HCT116 (cell line): Measurements from ENCODE around the gene TANC1. TPM values are rescaled to one million over a fixed set of nuclear protein-coding genes. Genes with fewer than 3 reads are reported as not detected.
A peak's percentile ranks its signal among the peaks of the same experiment; 100 is the strongest.

Experiments used
- ATAC-seq: fragments of 200-7000 bp; cut with Tn5 transposase; 2 replicates; pipeline ENCODE4 v1.9.1; 2020; ENCODE audit warnings: mild to moderate bottlenecking, moderate library complexity
- BruUV-seq: library from RNA; stranded (reverse); fragments of 400-500 nt; replicated peaks from 2 replicates; lab custom pipeline; 2021; lab: Mats Ljungman, UMichigan
- CTCF ChIA-PET: fragments of 300-600 bp; sonication (Branson Sonifier 250); formaldehyde crosslinking; loops from one replicate; lab custom pipeline; 2021; ENCODE audit warnings: antibody characterized with exemption; lab: Charles Lee
- POLR2A ChIA-PET: fragments of 300-600, 350-600 bp; sonication (Branson Sonifier 250); formaldehyde crosslinking; loops from one replicate; lab custom pipeline; 2021; ENCODE audit warnings: antibody characterized with exemption; lab: Charles Lee
- RAD21 ChIA-PET, 2 experiments: fragments of 300-600 bp; sonication (Branson Sonifier 250); formaldehyde crosslinking; loops; one replicate each; lab custom pipeline; 2023; ENCODE audit warnings: low total read pairs in 2 of 2; ENCODE audit not compliant: uncharacterized antibody in 2 of 2, unreplicated experiment in 2 of 2, low non-redundant PET in 1 of 2; lab: Charles Lee
- DNase-seq: peaks from one replicate; pipeline ENCODE4 v3.0.0-alpha.2; 2010; ENCODE audit warnings: low read depth, low spot score
- H2AFZ ChIP-seq: fragments of 200-600 bp; shearing (Covaris generic), sonication (generic); 2 replicates; pipeline ENCODE4 v1.6.1; 2017; ENCODE audit warnings: low read depth, mixed run types, mixed read lengths, antibody characterized with exemption, low read length; ENCODE audit not compliant: poor library complexity, severe bottlenecking
- H3K27ac ChIP-seq: 2 replicates; pipeline ENCODE4 v1.5.1; 2012; ENCODE audit warnings: low read depth, low read length
- H3K27me3 ChIP-seq: fragments of 200-600 bp; sonication (generic); 2 replicates; pipeline ENCODE4 v1.6.1; 2016; ENCODE audit warnings: mixed run types, low read length, mixed read lengths; ENCODE audit not compliant: insufficient read depth
- H3K36me3 ChIP-seq, 2 experiments: fragments of 200-500 bp in 1 of 2; fragments of 200-600 bp in 1 of 2; sonication (Bioruptor generic) in 1 of 2; sonication (generic) in 1 of 2; 2 replicates each; pipeline versions ENCODE4 v1.5.1 to v1.6.1; 2014 to 2016; ENCODE audit warnings: low read length in 2 of 2, inconsistent platforms in 1 of 2, mixed read lengths in 1 of 2, mixed run types in 1 of 2; ENCODE audit not compliant: insufficient read depth in 2 of 2, control insufficient read depth in 1 of 2
- H3K4me1 ChIP-seq, 2 experiments: fragments of 200-600 bp in 1 of 2; sonication (generic) in 1 of 2; 2 replicates each; pipeline versions ENCODE4 v1.5.1 to v1.6.1; 2012 to 2017; ENCODE audit warnings: low read length in 2 of 2, inconsistent platforms in 1 of 2, mild to moderate bottlenecking in 1 of 2, mixed read lengths in 1 of 2, mixed run types in 1 of 2, moderate library complexity in 1 of 2; ENCODE audit not compliant: insufficient read depth in 2 of 2, control insufficient read depth in 1 of 2
- H3K4me2 ChIP-seq: fragments of 200-600 bp; sonication (generic); 2 replicates; pipeline ENCODE4 v1.6.1; 2017; ENCODE audit warnings: mixed run types, low read length, mixed read lengths
- H3K4me3 ChIP-seq, 2 experiments: fragments of 200-600 bp in 1 of 2; sonication (generic) in 1 of 2; replicated peaks in 1 of 2; 2 replicates each; pipeline ENCODE4 v1.5.1; 2011 to 2016; ENCODE audit warnings: low read length in 2 of 2, control low read depth in 1 of 2, low read depth in 1 of 2, mild to moderate bottlenecking in 1 of 2, mixed read lengths in 1 of 2, mixed run types in 1 of 2
- H3K79me2 ChIP-seq: fragments of 200-600 bp; sonication (generic); 2 replicates; pipeline ENCODE4 v1.6.1; 2017; ENCODE audit warnings: mild to moderate bottlenecking, mixed run types, low read length, moderate library complexity, mixed read lengths; ENCODE audit not compliant: insufficient read depth
- H3K9ac ChIP-seq: fragments of 200-600 bp; sonication (generic); 2 replicates; pipeline ENCODE4 v1.6.1; 2016; ENCODE audit warnings: low read length, mixed read lengths
- H3K9me2 ChIP-seq: fragments of 200-600 bp; sonication (generic), shearing (Covaris generic); 2 replicates; pipeline ENCODE4 v1.6.1; 2017; ENCODE audit warnings: mixed run types, mild to moderate bottlenecking, moderate library complexity; ENCODE audit not compliant: insufficient read depth
- H3K9me3 ChIP-seq, 2 experiments: fragments of 200-500 bp in 1 of 2; fragments of 200-600 bp in 1 of 2; sonication (Bioruptor generic) in 1 of 2; sonication (generic) in 1 of 2; 2 replicates each; pipeline ENCODE4 v1.6.1; 2014 to 2017; ENCODE audit warnings: low read length in 2 of 2, mixed read lengths in 2 of 2, inconsistent platforms in 1 of 2, low read depth in 1 of 2, mild to moderate bottlenecking in 1 of 2, mixed run types in 1 of 2, moderate library complexity in 1 of 2; ENCODE audit not compliant: control insufficient read depth in 1 of 2, insufficient read depth in 1 of 2
- H4K20me1 ChIP-seq: fragments of 200-600 bp; sonication (generic), shearing (Covaris generic); 2 replicates; pipeline ENCODE4 v1.6.1; 2017; ENCODE audit warnings: mixed run types, mild to moderate bottlenecking, moderate library complexity; ENCODE audit not compliant: insufficient read depth
- ATF3 ChIP-seq: IDR thresholded peaks from 2 replicates; pipeline ENCODE4 v1.6.1; 2012
- CBX3 ChIP-seq: IDR thresholded peaks from 2 replicates; pipeline ENCODE4 v1.6.1; 2012; ENCODE audit warnings: low read depth
- CTCF ChIP-seq, 3 experiments: fragments of 200-600 bp in 1 of 3; sonication (generic) in 1 of 3; IDR thresholded peaks in 2 of 3; conservative IDR thresholded peaks in 1 of 3; 2 replicates each; pipeline ENCODE4 v1.5.1; 2012 to 2017; ENCODE audit warnings: low read depth in 2 of 3, low read length in 2 of 3, antibody characterized with exemption in 1 of 3, borderline replicate concordance in 1 of 3, control low read depth in 1 of 3, mild to moderate bottlenecking in 1 of 3, mixed read lengths in 1 of 3, mixed run types in 1 of 3, moderate library complexity in 1 of 3; ENCODE audit not compliant: insufficient read depth in 1 of 3
- EGR1 ChIP-seq: IDR thresholded peaks from 2 replicates; pipeline ENCODE4 v1.6.1; 2012; ENCODE audit warnings: low read depth
- ELF1 ChIP-seq: IDR thresholded peaks from 2 replicates; pipeline ENCODE4 v1.6.1; 2012; ENCODE audit warnings: low read depth, borderline replicate concordance
- EZH2 ChIP-seq: fragments of 200-600 bp; sonication (generic); IDR thresholded peaks from 2 replicates; pipeline ENCODE4 v1.6.1; 2017; ENCODE audit warnings: antibody characterized with exemption, mixed run types
- EZH2phosphoT487 ChIP-seq: fragments of 200-600 bp; IDR thresholded peaks from 2 replicates; pipeline ENCODE4 v1.6.1; 2018; ENCODE audit warnings: antibody characterized with exemption, borderline replicate concordance
- FOSL1 ChIP-seq: IDR thresholded peaks from 2 replicates; pipeline ENCODE4 v1.6.1; 2012; ENCODE audit warnings: low read depth
- JUND ChIP-seq: IDR thresholded peaks from 2 replicates; pipeline ENCODE4 v1.6.1; 2012
- MAX ChIP-seq: IDR thresholded peaks from 2 replicates; pipeline ENCODE4 v1.6.1; 2012
- POLR2A ChIP-seq: IDR thresholded peaks from 2 replicates; pipeline ENCODE4 v1.7.0; 2011; ENCODE audit warnings: borderline replicate concordance; ENCODE audit not compliant: insufficient read depth, insufficient read length; ENCODE audit errors: extremely low read depth
- POLR2AphosphoS5 ChIP-seq: IDR thresholded peaks from 2 replicates; pipeline ENCODE4 v1.6.1; 2011; ENCODE audit warnings: mild to moderate bottlenecking, low read depth, low read length, moderate library complexity
- RAD21 ChIP-seq: IDR thresholded peaks from 2 replicates; pipeline ENCODE4 v1.6.1; 2012; ENCODE audit warnings: low read depth, mild to moderate bottlenecking
- SIN3A ChIP-seq: IDR thresholded peaks from 2 replicates; pipeline ENCODE4 v1.6.1; 2012; ENCODE audit warnings: low read depth
- SP1 ChIP-seq: IDR thresholded peaks from 2 replicates; pipeline ENCODE4 v1.6.1; 2012; ENCODE audit warnings: low read depth
- SRF ChIP-seq: IDR thresholded peaks from 2 replicates; pipeline ENCODE4 v1.6.1; 2012; ENCODE audit warnings: low read depth
- TCF7L2 ChIP-seq: IDR thresholded peaks from 2 replicates; pipeline ENCODE4 v1.7.0; 2011; ENCODE audit warnings: borderline replicate concordance, inconsistent platforms; ENCODE audit not compliant: insufficient read depth, insufficient read length; ENCODE audit errors: extremely low read depth
- YY1 ChIP-seq: IDR thresholded peaks from 2 replicates; pipeline ENCODE4 v1.6.1; 2011; ENCODE audit warnings: low read length, low read depth, moderate library complexity, mild to moderate bottlenecking; ENCODE audit not compliant: insufficient replicate concordance; ENCODE audit errors: extremely low read depth
- ZBTB33 ChIP-seq: IDR thresholded peaks from 2 replicates; pipeline ENCODE4 v1.6.1; 2011; ENCODE audit warnings: mild to moderate bottlenecking, low read length, moderate library complexity; ENCODE audit not compliant: insufficient replicate concordance; ENCODE audit errors: extremely low read depth
- ZFX ChIP-seq: fragments of 450-650 bp; IDR thresholded peaks from 2 replicates; pipeline ENCODE4 v1.6.1; 2017
- ZNF274 ChIP-seq: fragments of 200-500 bp; sonication (Bioruptor generic); IDR thresholded peaks from 2 replicates; pipeline ENCODE4 v1.6.1; 2014; ENCODE audit warnings: mild to moderate bottlenecking, low read depth, low read length, inconsistent platforms
- intact Hi-C: fragments of 100-400 bp; cut with micrococcal nuclease; formaldehyde crosslinking; loops from 2 replicates; pipeline ENCODE4 v1.10.0; 2022
- total RNA-seq: library from RNA; stranded (reverse); gene quantifications from one replicate; pipeline ENCODE4 v1.2.1, GENCODE V29; 2021; ENCODE audit not compliant: unreplicated experiment

Gene TANC1
- total RNA-seq, 1 experiment from 2014 or later: 15.1 TPM

GRCh38 chr2:158963071-158963470 lies 5.4 kb upstream of the TANC1 start (continued):
- TF ChIP-seq FOSL1: no peak
- TF ChIP-seq JUND: no peak
- no peak for TF ChIP-seq ATF3
- no peak for TF ChIP-seq ELF1

- intact Hi-C loops: no loop called here
These were observed 3.3 kb upstream of the TANC1 start for GRCh38 chr2:158965107-158965506.

More at GRCh38 chr2:158965107-158965506, 3.3 kb upstream of the TANC1 start:
- RAD21 ChIA-PET: no interaction called here
- H3K4me2 ChIP-seq: no peak overlapping the region
- no peaks in the 10 kb centered on the region for H3K27me3 ChIP-seq
- H3K9ac ChIP-seq: no peak overlapping the region
- no peaks in the 10 kb centered on the region for H3K36me3 ChIP-seq
- no peak overlapping the region for H3K4me3 ChIP-seq
- POLR2A ChIA-PET: no interaction called here
- BruUV-seq: no TSS peak
- H2AFZ ChIP-seq: peak overlapping the region; percentile 52
- no peaks in the 10 kb centered on the region for H3K9me3 ChIP-seq
- no peak overlapping the region for H3K27ac ChIP-seq
- H3K79me2 ChIP-seq: peaks cover 11% of the 10 kb centered on the region
- H4K20me1 ChIP-seq: no peaks in the 10 kb centered on the region
- TF ChIP-seq SIN3A: no peak
- no peak for TF ChIP-seq CBX3
- no peak for TF ChIP-seq JUND
- TF ChIP-seq ZFX: no peak
- TF ChIP-seq SP1: no peak
- no peak for TF ChIP-seq ELF1
- TF ChIP-seq ZBTB33: no peak
- no peak for TF ChIP-seq EZH2
- no peak for TF ChIP-seq ATF3
- no peak for TF ChIP-seq SRF
- no peak for TF ChIP-seq EGR1
- TF ChIP-seq TCF7L2: no peak
- TF ChIP-seq EZH2phosphoT487: no peak
- no peak for TF ChIP-seq CTCF (IDR thresholded peaks at IDR 0.05 in 2 of 3, conservative IDR thresholded peaks at IDR 0.05 in 1 of 3; ENCODE audit: borderline replicate concordance in 1 of 3, insufficient read depth in 1 of 3, low read depth in 2 of 3, low read length in 2 of 3)
- TF ChIP-seq MAX: no peak
- no peak for TF ChIP-seq POLR2A
- no peak for TF ChIP-seq YY1
- TF ChIP-seq RAD21: no peak
- no peak for TF ChIP-seq ZNF274
- TF ChIP-seq POLR2AphosphoS5: no peak
- TF ChIP-seq, all 23 proteins: peak for 0
- Histone ChIP-seq H3K4me1 (peaks cover 0 to 18% of the 10 kb centered on the region in 2 experiments; a peak in 2 of 4 replicates), H3K9me2 (no peaks in the 10 kb centered on the region)
- CTCF ChIA-PET: no interaction called here
- DNase-seq (no peak), ATAC-seq (no peak)
